ENCODE results near the gene FNBP1. TPM values are rescaled to one million over a fixed set of nuclear protein-coding genes. Genes with fewer than 3 reads are reported as not detected.

Gene FNBP1
- total RNA-seq, 1 experiment from 2014 or later = 80.7 TPM

DNA sequence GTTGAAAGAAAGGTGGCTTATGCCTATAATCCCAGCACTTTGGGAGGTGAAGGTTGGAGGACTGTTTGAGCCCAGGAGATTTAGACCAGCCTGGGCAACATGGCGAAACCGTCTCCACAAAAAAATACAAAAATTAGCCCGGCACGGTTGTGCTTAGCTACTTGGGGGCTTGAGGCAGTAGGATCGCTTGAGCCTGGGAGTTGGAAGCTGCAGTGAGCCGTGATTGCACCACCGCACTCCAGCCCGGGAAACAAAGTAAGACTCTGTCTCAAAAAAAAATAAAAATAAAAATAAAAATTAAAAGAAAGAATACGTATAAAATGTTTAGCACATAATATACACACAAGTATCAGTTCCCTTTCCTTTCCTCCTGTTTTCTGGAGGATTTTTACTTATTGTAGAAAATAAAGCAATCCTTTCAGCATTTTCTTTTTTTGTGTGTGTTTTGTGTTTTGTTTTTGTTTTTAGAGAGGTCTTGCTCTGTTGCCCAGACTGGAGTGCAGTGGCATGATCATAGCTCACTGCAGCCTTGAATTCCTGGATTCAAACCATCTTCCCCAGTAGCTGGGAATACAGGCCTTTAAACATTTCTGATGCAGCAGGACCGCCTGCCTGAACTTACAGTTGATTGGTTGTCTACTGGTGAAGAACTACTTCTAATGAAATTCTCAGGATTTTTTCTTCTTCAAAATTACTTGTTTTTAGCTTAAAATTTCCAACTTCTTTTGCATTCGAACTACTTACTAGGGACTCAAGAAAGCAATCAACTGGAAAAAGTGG lies 6.6 kb upstream of the FNBP1 start:
- H3K9me3 ChIP-seq (ENCODE audit: insufficient read depth, low read depth) = no peaks in the 10 kb centered on the region
- no peak overlapping the region for H3K27ac ChIP-seq
- TF ChIP-seq, protein P1, sequence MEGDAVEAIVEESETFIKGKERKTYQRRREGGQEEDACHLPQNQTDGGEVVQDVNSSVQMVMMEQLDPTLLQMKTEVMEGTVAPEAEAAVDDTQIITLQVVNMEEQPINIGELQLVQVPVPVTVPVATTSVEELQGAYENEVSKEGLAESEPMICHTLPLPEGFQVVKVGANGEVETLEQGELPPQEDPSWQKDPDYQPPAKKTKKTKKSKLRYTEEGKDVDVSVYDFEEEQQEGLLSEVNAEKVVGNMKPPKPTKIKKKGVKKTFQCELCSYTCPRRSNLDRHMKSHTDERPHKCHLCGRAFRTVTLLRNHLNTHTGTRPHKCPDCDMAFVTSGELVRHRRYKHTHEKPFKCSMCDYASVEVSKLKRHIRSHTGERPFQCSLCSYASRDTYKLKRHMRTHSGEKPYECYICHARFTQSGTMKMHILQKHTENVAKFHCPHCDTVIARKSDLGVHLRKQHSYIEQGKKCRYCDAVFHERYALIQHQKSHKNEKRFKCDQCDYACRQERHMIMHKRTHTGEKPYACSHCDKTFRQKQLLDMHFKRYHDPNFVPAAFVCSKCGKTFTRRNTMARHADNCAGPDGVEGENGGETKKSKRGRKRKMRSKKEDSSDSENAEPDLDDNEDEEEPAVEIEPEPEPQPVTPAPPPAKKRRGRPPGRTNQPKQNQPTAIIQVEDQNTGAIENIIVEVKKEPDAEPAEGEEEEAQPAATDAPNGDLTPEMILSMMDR (conservative IDR thresholded peaks at IDR 0.05) = no peak
- no peak for TF ChIP-seq EZH2 (IDR thresholded peaks at IDR 0.05; ENCODE audit: low read depth)
- intact Hi-C loops (cut with micrococcal nuclease; ENCODE audit: unreplicated experiment) = loop anchor here (5.0 kb wide), 1 partner anchor 137 kb away; no protein-coding TSS in a partner anchor
- peaks cover 31% of the 10 kb centered on the region for H3F3A ChIP-seq (ENCODE audit: insufficient read depth, low read depth)
- H3K79me2 ChIP-seq (ENCODE audit: low read depth) = peaks cover 29% of the 10 kb centered on the region
- BruUV-seq (replicated peaks) = no TSS peak
- H3K9me2 ChIP-seq (ENCODE audit: insufficient read depth) = no peaks in the 10 kb centered on the region
- no peaks in the 10 kb centered on the region for H4K20me1 ChIP-seq (ENCODE audit: insufficient read depth)
- DNase-seq = no peak
- H3K4me2 ChIP-seq = no peak overlapping the region
- no peaks in the 10 kb centered on the region for H3K27me3 ChIP-seq (ENCODE audit: insufficient read depth, low read depth)
- no peak overlapping the region for H3K4me3 ChIP-seq
- peaks cover 38% of the 10 kb centered on the region for H3K4me1 ChIP-seq (replicated peaks; ENCODE audit: insufficient read depth)
- POLR2A ChIA-PET (ENCODE audit: unreplicated experiment) = no interaction called here
- CTCF ChIA-PET = no interaction called here
- H3K36me3 ChIP-seq (ENCODE audit: low read depth) = no peaks in the 10 kb centered on the region
- no peak overlapping the region for H2AFZ ChIP-seq

DNA sequence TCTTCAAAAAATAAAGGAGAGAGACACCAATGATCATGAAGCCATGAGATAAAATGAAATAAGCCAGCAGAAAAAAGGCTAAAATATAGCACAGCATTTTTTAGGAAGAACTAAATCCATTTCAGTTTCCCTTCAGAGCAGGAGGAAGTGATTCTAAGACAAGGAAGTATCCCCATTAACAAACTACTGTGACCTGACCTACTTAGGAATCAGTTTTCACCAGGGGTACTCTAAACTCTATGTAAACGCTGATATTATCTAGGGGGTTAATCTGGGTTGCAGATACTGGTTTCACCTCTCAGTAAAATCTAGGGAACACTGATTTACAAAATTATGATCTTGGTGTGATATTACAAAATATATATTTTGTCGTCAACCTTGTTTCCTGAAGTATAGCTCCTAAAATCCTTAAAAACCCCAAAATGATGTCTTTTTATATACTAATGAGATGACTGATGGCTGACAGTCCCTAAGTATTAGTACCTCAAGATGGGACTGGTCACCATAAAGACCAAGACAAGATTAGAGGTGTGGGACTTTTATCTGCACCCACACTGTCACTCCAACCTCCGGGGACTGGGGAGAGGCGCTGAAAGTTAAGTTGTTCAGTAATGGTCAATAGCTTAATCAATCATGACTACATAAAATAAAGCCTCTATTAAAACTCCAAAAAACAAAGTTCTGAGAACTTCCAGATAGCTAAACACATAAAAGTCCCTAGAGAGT lies 2.9 kb upstream of the FNBP1 start:
- peaks cover 26% of the 10 kb centered on the region for H3F3A ChIP-seq (ENCODE audit: insufficient read depth, low read depth)
- H3K9me3 ChIP-seq (ENCODE audit: insufficient read depth, low read depth) = no peaks in the 10 kb centered on the region
- CTCF ChIA-PET = no interaction called here
- peaks cover 27% of the 10 kb centered on the region for H3K4me1 ChIP-seq (replicated peaks; ENCODE audit: insufficient read depth)
- no peaks in the 10 kb centered on the region for H3K9me2 ChIP-seq (ENCODE audit: insufficient read depth)
- peak overlapping the region; percentile 3; the same call in 1 of the 2 replicates for H3K27ac ChIP-seq
- H3K79me2 ChIP-seq (ENCODE audit: low read depth) = peaks cover 15% of the 10 kb centered on the region
- H4K20me1 ChIP-seq (ENCODE audit: insufficient read depth) = no peaks in the 10 kb centered on the region
- POLR2A ChIA-PET (ENCODE audit: unreplicated experiment) = interaction anchor here (0.7 kb wide), 1 partner anchor 25 kb away, joined by 23 read pairs; no protein-coding TSS in a partner anchor
- H3K36me3 ChIP-seq (ENCODE audit: low read depth) = no peaks in the 10 kb centered on the region
- no peak overlapping the region for H2AFZ ChIP-seq
- H3K4me3 ChIP-seq = no peak overlapping the region
- no peak for TF ChIP-seq EZH2 (IDR thresholded peaks at IDR 0.05; ENCODE audit: low read depth)
- TF ChIP-seq, protein P1 (conservative IDR thresholded peaks at IDR 0.05) = no peak
- DNase-seq = no peak
- intact Hi-C loops (cut with micrococcal nuclease; ENCODE audit: unreplicated experiment) = no loop called here
- no TSS peak for BruUV-seq (replicated peaks)
- no peaks in the 10 kb centered on the region for H3K27me3 ChIP-seq (ENCODE audit: insufficient read depth, low read depth)
- H3K4me2 ChIP-seq = peak overlapping the region; percentile 32

Measured in PC-9 (cell line).